ENCODE data around the gene PLA2G4A. TPM values are rescaled to one million over a fixed set of nuclear protein-coding genes. Genes with fewer than 3 reads are reported as not detected.

PLA2G4A gene
- total RNA-seq, 1 donor from 2014 or later = 0.10 TPM

- DNase-seq (ENCODE audit: low spot score) = no peak
- H3K27me3 Mint-ChIP-seq (ENCODE audit: low read depth) = peaks cover 7% of the 10 kb centered on the region
- H3K27ac Mint-ChIP-seq (ENCODE audit: unreplicated experiment) = no peak overlapping the region
- H3K9me3 Mint-ChIP-seq (ENCODE audit: low read depth) = peaks cover 6% of the 10 kb centered on the region
- no peak overlapping the region for H3K4me3 Mint-ChIP-seq (ENCODE audit: unreplicated experiment)
- H3K4me1 Mint-ChIP-seq (ENCODE audit: low read depth) = no peaks in the 10 kb centered on the region
- TF ChIP-seq CTCF (IDR thresholded peaks at IDR 0.05) = no peak
- H3K36me3 Mint-ChIP-seq (ENCODE audit: low read depth) = peaks cover 2% of the 10 kb centered on the region
Measured at GRCh38 chr1:186854102-186854501, 25.4 kb downstream of the PLA2G4A start.

GRCh38 chr1:186858923-186859322 is 30.2 kb downstream of the PLA2G4A start:
- Mint-ChIP-seq H3K9me3 (ENCODE audit: low read depth) (peaks cover 6% of the 10 kb centered on the region), H3K4me1 (ENCODE audit: low read depth) (no peaks in the 10 kb centered on the region), H3K27ac (ENCODE audit: unreplicated experiment) (no peak overlapping the region), H3K27me3 (ENCODE audit: low read depth) (peaks cover 2% of the 10 kb centered on the region), H3K36me3 (ENCODE audit: low read depth) (peaks cover 2% of the 10 kb centered on the region), H3K4me3 (ENCODE audit: unreplicated experiment) (no peak overlapping the region)
- no peak for TF ChIP-seq CTCF (IDR thresholded peaks at IDR 0.05)
- DNase-seq (ENCODE audit: low spot score) = no peak

GRCh38 chr1:186859995-186860394 is 31.2 kb downstream of the PLA2G4A start:
- Mint-ChIP-seq H3K4me3 (ENCODE audit: unreplicated experiment) (no peak overlapping the region), H3K27me3 (ENCODE audit: low read depth) (peaks cover 2% of the 10 kb centered on the region), H3K27ac (ENCODE audit: unreplicated experiment) (no peak overlapping the region), H3K9me3 (ENCODE audit: low read depth) (peaks cover 6% of the 10 kb centered on the region), H3K36me3 (ENCODE audit: low read depth) (peaks cover 2% of the 10 kb centered on the region), H3K4me1 (ENCODE audit: low read depth) (no peaks in the 10 kb centered on the region)
- TF ChIP-seq CTCF (IDR thresholded peaks at IDR 0.05) = no peak
- DNase-seq (ENCODE audit: low spot score) = no peak

- Mint-ChIP-seq H3K27ac (ENCODE audit: unreplicated experiment) (no peak overlapping the region), H3K27me3 (ENCODE audit: low read depth) (peaks cover 6% of the 10 kb centered on the region), H3K4me3 (ENCODE audit: unreplicated experiment) (no peak overlapping the region), H3K9me3 (ENCODE audit: low read depth) (no peaks in the 10 kb centered on the region), H3K36me3 (ENCODE audit: low read depth) (no peaks in the 10 kb centered on the region), H3K4me1 (ENCODE audit: low read depth) (no peaks in the 10 kb centered on the region)
- no peak for TF ChIP-seq CTCF (IDR thresholded peaks at IDR 0.05)
- no peak for DNase-seq (ENCODE audit: low spot score)
Measured at GRCh38 chr1:186864296-186864695, 35.5 kb downstream of the PLA2G4A start.

GRCh38 chr1:186865253-186865652 is 36.5 kb downstream of the PLA2G4A start:
- no peaks in the 10 kb centered on the region for H3K36me3 Mint-ChIP-seq (ENCODE audit: low read depth)
- H3K9me3 Mint-ChIP-seq (ENCODE audit: low read depth) = no peaks in the 10 kb centered on the region

More at GRCh38 chr1:186865253-186865652, 36.5 kb downstream of the PLA2G4A start:
- DNase-seq (ENCODE audit: low spot score) = no peak
- H3K27ac Mint-ChIP-seq (ENCODE audit: unreplicated experiment) = no peak overlapping the region
- H3K4me3 Mint-ChIP-seq (ENCODE audit: unreplicated experiment) = no peak overlapping the region
- no peak for TF ChIP-seq CTCF (IDR thresholded peaks at IDR 0.05)
- peaks cover 6% of the 10 kb centered on the region for H3K27me3 Mint-ChIP-seq (ENCODE audit: low read depth)
- no peaks in the 10 kb centered on the region for H3K4me1 Mint-ChIP-seq (ENCODE audit: low read depth)
